CD4-positive, alpha-beta T cell treated with Interleukin-17A for 1 hour (primary cell): ENCODE measurements around the gene PLCH2.

Source experiments
- DNase-seq: peaks from one replicate; pipeline ENCODE4 v3.0.0-alpha.2; 2020

PLCH2 gene

GRCh38 chr1:2516124-2516523 is 40.0 kb downstream of the PLCH2 start:
- no peak for DNase-seq

- no peak for DNase-seq
These were observed 40.9 kb downstream of the PLCH2 start for GRCh38 chr1:2516946-2517345.

GRCh38 chr1:2517966-2518365 is 41.9 kb downstream of the PLCH2 start:
- no peak for DNase-seq

GRCh38 chr1:2518528-2518927 is 42.4 kb downstream of the PLCH2 start:
- DNase-seq = no peak

- DNase-seq = no peak
These were observed 43.1 kb downstream of the PLCH2 start for GRCh38 chr1:2519029-2519685.

GRCh38 chr1:2519729-2520128 is 43.6 kb downstream of the PLCH2 start:
- no peak for DNase-seq

GRCh38 chr1:2520206-2520605 is 44.1 kb downstream of the PLCH2 start:
- no peak for DNase-seq

- no peak for DNase-seq
These were observed 44.7 kb downstream of the PLCH2 start for GRCh38 chr1:2520806-2521205.

- no peak for DNase-seq
These were observed 46.1 kb downstream of the PLCH2 start for GRCh38 chr1:2522230-2522629.

- no peak for DNase-seq
These were observed 47.3 kb downstream of the PLCH2 start for GRCh38 chr1:2523191-2523890.

- peak; percentile 70 for DNase-seq
These were observed 48.0 kb downstream of the PLCH2 start for GRCh38 chr1:2523891-2524609.

GRCh38 chr1:2525572-2525919 is 49.5 kb downstream of the PLCH2 start:
- DNase-seq = no peak

GRCh38 chr1:2525920-2526823 is 50.1 kb downstream of the PLCH2 start, which contains the start of gene PANK4:
TSS of gene PANK4 (minus strand) at chr1:2526596. CDS start at chr1:2526587, 9 bp downstream.
- DNase-seq = peak; percentile 88

GRCh38 chr1:2526824-2527555 is 50.9 kb downstream of the PLCH2 start:
- no peak for DNase-seq

- no peak for DNase-seq
These were observed 51.4 kb downstream of the PLCH2 start for GRCh38 chr1:2527556-2527860.

- no peak for DNase-seq
These were observed 51.9 kb downstream of the PLCH2 start for GRCh38 chr1:2528016-2528415.

GRCh38 chr1:2528611-2528965 is 52.5 kb downstream of the PLCH2 start:
- no peak for DNase-seq

GRCh38 chr1:2528966-2529783 is 53.1 kb downstream of the PLCH2 start:
- peak; percentile 65 for DNase-seq

- no peak for DNase-seq
These were observed 53.9 kb downstream of the PLCH2 start, which contains the start of gene HES5 for GRCh38 chr1:2529784-2530512. TSS of gene HES5 (minus strand) at chr1:2530263. CDS start at chr1:2530164, 99 bp downstream.

GRCh38 chr1:2530513-2531361 is 54.6 kb downstream of the PLCH2 start:
- no peak for DNase-seq
